Body of pancreas (tissue), 4 donors: ENCODE measurements around the gene DBN1. TPM values are rescaled to one million over a fixed set of nuclear protein-coding genes. Genes with fewer than 3 reads are reported as not detected.

ENCODE experiments used
- ATAC-seq: fragments of 150-250 bp; one replicate; pipeline ENCODE4 v1.9.1; 2016
- DNase-seq, 4 donors: peaks; one replicate each; pipeline ENCODE4 v3.0.0-alpha.2; 2019
- H3K27ac ChIP-seq, 4 donors: fragments of 200-600 bp; sonication (generic); 1 replicate in 3 of 4; 2 replicates in 1 of 4; pipeline versions ENCODE4 v1.5.1 to v1.6.1; 2016 to 2019; ENCODE audit warnings: mild to moderate bottlenecking in 1 of 4, mixed read lengths in 1 of 4, moderate library complexity in 1 of 4
- H3K27me3 ChIP-seq, 2 donors: fragments of 200-600 bp; sonication (generic); one replicate each; pipeline ENCODE4 v1.6.0; 2016; ENCODE audit warnings: mild to moderate bottlenecking in 1 of 2
- H3K36me3 ChIP-seq, 2 donors: fragments of 200-600 bp; sonication (generic); replicated peaks in 1 of 2; 2 replicates each; pipeline ENCODE4 v1.5.1; 2016; ENCODE audit warnings: low read depth in 2 of 2; ENCODE audit not compliant: insufficient read depth in 1 of 2
- H3K4me1 ChIP-seq: fragments of 200-600 bp; sonication (generic); one replicate; pipeline ENCODE4 v1.6.0; 2016
- H3K4me3 ChIP-seq, 2 donors: fragments of 200-600 bp; sonication (generic); 1 replicate in 1 of 2; 2 replicates in 1 of 2; pipeline ENCODE4 v1.5.1; 2016 to 2019
- H3K9me3 ChIP-seq, 3 donors: fragments of 200-600 bp; sonication (generic); 1 replicate in 2 of 3; 2 replicates in 1 of 3; pipeline ENCODE4 v1.5.1; 2016
- CTCF ChIP-seq, 7 experiments: fragments of 450-650 bp in 4 of 7; fragments of 200-600 bp in 3 of 7; sonication (generic) in 3 of 7; IDR thresholded peaks; one replicate each; pipeline ENCODE4 v1.5.1; 2016 to 2019; ENCODE audit warnings: antibody characterized with exemption in 7 of 7
- POLR2A ChIP-seq, 3 donors: fragments of 450-650 bp; IDR thresholded peaks; one replicate each; pipeline ENCODE4 v1.6.1; 2016; ENCODE audit warnings: antibody characterized with exemption in 3 of 3, mild to moderate bottlenecking in 2 of 3
- WGBS, 2 donors: methylation state at CpG; one replicate each; pipeline ENCODE4 v1.1.5; 2017; 5-methylcytosine and 5-hydroxymethylcytosine counted together
- intact Hi-C: fragments of 100-400 bp; cut with DNase I; formaldehyde crosslinking; loops from one replicate; pipeline ENCODE4 v1.15.1; 2023
- total RNA-seq, 2 donors: library from RNA; depleted of rRNA; stranded (reverse); fragments of >200 nt; gene quantifications; one replicate each; pipeline ENCODE4 v1.1.0, GENCODE V29; 2016

Gene DBN1
- total RNA-seq, 2 donors from 2014 or later = 28.0 to 29.0 TPM

DNA sequence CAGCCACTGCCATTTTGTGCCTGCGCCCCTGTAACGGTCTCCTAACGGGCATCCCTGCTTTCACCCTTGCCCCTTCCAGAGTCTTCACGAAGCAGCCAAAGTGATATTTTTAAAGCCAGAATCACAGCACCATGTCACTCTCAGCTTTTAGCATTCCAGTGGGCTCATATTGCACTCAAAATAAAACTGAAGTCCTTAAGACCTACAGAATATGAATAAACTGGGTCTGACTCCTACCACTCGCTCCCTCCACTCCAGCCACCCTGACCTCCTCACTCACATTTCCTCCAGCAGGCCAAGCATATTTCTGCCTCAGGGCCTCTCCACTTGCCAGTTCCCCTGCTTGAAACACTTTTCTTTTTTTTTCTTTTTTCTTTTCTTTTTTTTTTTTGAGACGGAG, 26.4 kb upstream of the DBN1 start:
- WGBS, 2 donors = 77 to 91% methylated on average over 6 of the region's 6 CpGs
- H3K27ac ChIP-seq = no peak overlapping the region
- no peak for TF ChIP-seq POLR2A (IDR thresholded peaks at IDR 0.05)
- no peak overlapping the region for H3K4me3 ChIP-seq
- intact Hi-C loops = loop anchor here (5.0 kb wide), 1 partner anchor 113 kb away; no protein-coding TSS in a partner anchor
- ATAC-seq (no peak), DNase-seq (no peak)
- no peaks in the 10 kb centered on the region for H3K27me3 ChIP-seq
- H3K9me3 ChIP-seq = no peaks in the 10 kb centered on the region
- H3K36me3 ChIP-seq = no peaks in the 10 kb centered on the region
- peaks cover 25% of the 10 kb centered on the region for H3K4me1 ChIP-seq

DNA sequence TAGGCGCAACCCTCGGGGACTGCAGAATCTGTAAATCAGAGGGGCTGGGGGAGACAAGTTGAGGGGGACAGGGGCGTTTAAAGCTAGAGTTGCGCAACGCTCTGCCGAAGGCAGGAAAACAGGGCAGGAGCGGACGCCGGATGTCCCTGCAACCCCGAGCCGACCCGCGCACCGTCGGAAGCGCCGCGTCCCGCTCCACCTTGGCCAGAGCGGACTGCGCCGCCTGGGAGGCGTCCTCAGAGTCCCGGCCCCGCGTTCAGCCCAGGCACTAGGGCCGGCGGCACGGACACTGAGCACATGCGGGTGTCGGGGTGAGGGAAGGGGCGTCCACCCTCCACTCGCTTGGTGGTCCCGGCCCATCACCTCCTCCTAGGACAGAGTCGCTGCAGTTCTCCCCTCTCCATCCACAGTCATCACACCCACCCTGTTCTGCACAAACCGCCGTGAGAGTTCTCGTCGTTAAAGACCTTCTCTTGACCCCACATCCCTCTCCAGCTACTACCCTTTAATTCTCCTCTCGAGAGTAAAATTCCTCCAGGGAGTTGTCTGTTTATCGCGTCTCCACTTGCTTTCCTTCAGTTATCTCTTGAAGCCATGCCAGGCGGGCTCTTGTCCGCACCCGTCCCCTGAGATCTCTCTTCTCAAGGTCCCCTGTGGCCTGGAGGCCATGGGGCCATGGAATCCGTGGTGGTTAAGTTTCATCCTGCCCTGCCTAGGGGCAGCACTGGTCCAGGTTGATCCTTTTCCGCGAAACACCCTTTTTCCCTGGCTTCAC, 24.8 kb upstream of the DBN1 start:
- Histone ChIP-seq H3K4me1 (peaks cover 34% of the 10 kb centered on the region), H3K36me3 (no peaks in the 10 kb centered on the region), H3K9me3 (no peaks in the 10 kb centered on the region), H3K27me3 (no peaks in the 10 kb centered on the region), H3K27ac (peak overlapping the region in 2 of 4 donors; percentile 62 to 64), H3K4me3 (no peak overlapping the region)
- WGBS, 2 donors = 10 to 11% methylated on average over 41 to 44 of the region's 48 CpGs
- TF ChIP-seq CTCF (IDR thresholded peaks at IDR 0.05) (no peak), POLR2A (IDR thresholded peaks at IDR 0.05) (no peak)
- intact Hi-C loops = no loop called here
- ATAC-seq = peak; percentile 15
- DNase-seq = peak in 2 of 4 donors; percentile 26 to 47

DNA sequence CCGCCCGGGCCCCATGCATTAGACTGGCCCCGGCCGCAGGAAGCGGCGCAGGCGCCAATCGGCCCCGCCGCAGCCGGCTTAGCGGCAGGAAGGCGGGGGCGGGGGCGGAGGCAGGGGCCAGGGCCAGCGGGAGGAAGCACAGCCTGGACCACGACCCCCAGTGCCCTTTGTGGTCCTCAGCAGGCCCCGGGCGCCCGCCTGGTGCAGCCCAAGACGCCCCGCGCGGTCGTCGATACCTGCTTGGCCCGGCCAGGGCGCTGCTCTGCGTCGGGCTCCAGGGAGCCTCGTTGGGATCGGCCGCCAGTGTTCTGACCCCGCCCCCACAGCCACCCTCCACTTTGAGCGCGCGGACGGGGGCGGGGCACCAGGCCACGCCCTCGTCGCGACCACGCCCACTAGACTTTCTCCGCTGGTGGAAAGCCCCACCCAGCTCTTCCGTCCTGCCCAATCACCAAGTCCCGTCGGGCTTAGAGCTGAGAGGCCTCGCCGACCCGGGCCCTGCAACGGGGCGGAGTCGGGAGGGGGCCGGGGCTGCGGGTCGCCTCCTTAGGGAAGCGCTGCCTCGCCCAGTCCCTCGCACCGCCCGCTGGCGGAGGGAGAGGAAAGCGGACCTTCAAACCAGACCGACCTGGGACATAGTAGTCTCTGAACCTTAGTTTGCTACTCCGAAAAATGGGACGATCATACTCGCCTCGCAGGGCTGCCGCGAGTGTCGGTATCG, 24.0 kb upstream of the DBN1 start, which contains the start of gene PDLIM7:
Gene PDLIM7 (minus strand): TSS at position 313 of the 721 bp plus-strand sequence. CDS start 1,092 bp downstream, outside the sequence.
- Histone ChIP-seq H3K4me1 (peaks cover 34% of the 10 kb centered on the region), H3K4me3 (peak within 1 kb of the TSS; percentile 23 to 74), H3K27me3 (no peaks in the 10 kb centered on the region), H3K36me3 (no peaks in the 10 kb centered on the region), H3K27ac (peak within 1 kb of the TSS; percentile 44 to 64 (median 62)), H3K9me3 (no peaks in the 10 kb centered on the region)
- DNase-seq (peak; percentile 96 to 97 (median 97)), ATAC-seq (peak; percentile 92)
- peak in 4 of 7 experiments; percentile 13 to 31 (median 20) for TF ChIP-seq CTCF (IDR thresholded peaks at IDR 0.05)
- TF ChIP-seq POLR2A (IDR thresholded peaks at IDR 0.05) = peak; percentile 84 to 89 (median 87)
- WGBS, 2 donors = 0 to 1% methylated on average over 12 to 57 of the region's 73 CpGs
- intact Hi-C loops = no loop called here

- intact Hi-C loops = no loop called here
- DNase-seq (peak in 3 of 4 donors; percentile 57 to 70 (median 59)), ATAC-seq (no peak)
- no peak for TF ChIP-seq CTCF (IDR thresholded peaks at IDR 0.05)
- peak overlapping the region; percentile 23 to 74 for H3K4me3 ChIP-seq
- H3K36me3 ChIP-seq = no peaks in the 10 kb centered on the region
- H3K4me1 ChIP-seq = peaks cover 34% of the 10 kb centered on the region
- H3K9me3 ChIP-seq = no peaks in the 10 kb centered on the region
- H3K27me3 ChIP-seq = no peaks in the 10 kb centered on the region
- WGBS, 2 donors = 0% methylated on average over 1 to 13 of the region's 29 CpGs
- peak overlapping the region; percentile 44 to 64 (median 62) for H3K27ac ChIP-seq
Observed at GRCh38 chr5:177496727-177497291, 23.4 kb upstream of the DBN1 start.
